Lung (tissue), 12 donors: ENCODE results near the gene MARK4. TPM values are rescaled to one million over a fixed set of nuclear protein-coding genes. Genes with fewer than 3 reads are reported as not detected.
A peak's percentile ranks its signal among the peaks of the same experiment; 100 is the strongest.

ENCODE experiments used
- ATAC-seq: fragments of 200-7000 bp; cut with Tn5 transposase; one replicate; pipeline ENCODE4 v1.9.1; 2020; ENCODE audit warnings: moderate number of reproducible peaks; ENCODE audit not compliant: insufficient read depth, low FRiP score
- DNase-seq, 3 donors: peaks; one replicate each; pipeline ENCODE4 v3.0.0-alpha.2; 2013 to 2017
- H3K27ac ChIP-seq, 2 donors: one replicate each; pipeline ENCODE4 v1.5.1; 2013; ENCODE audit warnings: mild to moderate bottlenecking in 2 of 2, moderate library complexity in 2 of 2, control low read depth in 1 of 2, inconsistent platforms in 1 of 2, low read depth in 1 of 2, low read length in 1 of 2
- H3K27me3 ChIP-seq, 3 donors: one replicate each; pipeline ENCODE4 v1.5.1; 2013; ENCODE audit warnings: low read length in 2 of 3; ENCODE audit not compliant: control insufficient read depth in 3 of 3, insufficient read depth in 3 of 3
- H3K36me3 ChIP-seq, 4 donors: one replicate each; pipeline ENCODE4 v1.5.1; 2013; ENCODE audit warnings: low read length in 4 of 4, mild to moderate bottlenecking in 1 of 4, moderate library complexity in 1 of 4; ENCODE audit not compliant: control insufficient read depth in 4 of 4, insufficient read depth in 4 of 4
- H3K4me1 ChIP-seq, 5 donors: one replicate each; pipeline ENCODE4 v1.5.1; 2013; ENCODE audit warnings: low read length in 5 of 5, mild to moderate bottlenecking in 2 of 5, moderate library complexity in 1 of 5; ENCODE audit not compliant: control insufficient read depth in 5 of 5, insufficient read depth in 5 of 5
- H3K4me3 ChIP-seq: one replicate; pipeline ENCODE4 v1.5.1; 2013; ENCODE audit warnings: mild to moderate bottlenecking, control low read depth, moderate library complexity
- H3K9ac ChIP-seq, 2 donors: one replicate each; pipeline ENCODE4 v1.5.1; 2013; ENCODE audit warnings: low read length in 2 of 2, control low read depth in 1 of 2; ENCODE audit not compliant: insufficient read depth in 1 of 2
- H3K9me3 ChIP-seq, 4 donors: one replicate each; pipeline ENCODE4 v1.5.1; 2013; ENCODE audit warnings: low read length in 3 of 4, mild to moderate bottlenecking in 1 of 4, moderate library complexity in 1 of 4; ENCODE audit not compliant: control insufficient read depth in 4 of 4, insufficient read depth in 3 of 4
- WGBS, 2 donors: extraction: QIAGEN DNeasy Blood & Tissue Kit; methylation state at CpG; one replicate each; pipeline ENCODE4 v1.1.7; 2013; 5-methylcytosine and 5-hydroxymethylcytosine counted together
- polyA plus RNA-seq, 2 donors: library from polyadenylated mRNA; stranded (reverse); fragments of 200-250 nt; gene quantifications; one replicate each; pipeline ENCODE4 v1.2.1, GENCODE V29; 2013
- total RNA-seq, 2 donors: library from RNA; depleted of rRNA in 1 of 2; stranded (reverse); fragments of >200 nt in 1 of 2; gene quantifications; one replicate each; pipeline ENCODE4 v1.2.1, GENCODE V29; 2014 to 2021
- TF ChIP-seq, protein P1 (sequence below): IDR thresholded peaks from 2 replicates; pipeline ENCODE4 v1.5.1; 2012; ENCODE audit warnings: mild to moderate bottlenecking; ENCODE audit errors: control extremely low read depth, extremely low read depth
- donor health status: control.
- donor health status: control.
- donor health status: Bipolar disorder and iron deficiency.
- donor health status: healthy.
- donor health status: DM: yes; HTN: yes; CAD: no.

The MARK4 gene
- total and polyA plus RNA-seq, 4 donors = 12.6 to 47.0 (median 20.6) TPM

DNA sequence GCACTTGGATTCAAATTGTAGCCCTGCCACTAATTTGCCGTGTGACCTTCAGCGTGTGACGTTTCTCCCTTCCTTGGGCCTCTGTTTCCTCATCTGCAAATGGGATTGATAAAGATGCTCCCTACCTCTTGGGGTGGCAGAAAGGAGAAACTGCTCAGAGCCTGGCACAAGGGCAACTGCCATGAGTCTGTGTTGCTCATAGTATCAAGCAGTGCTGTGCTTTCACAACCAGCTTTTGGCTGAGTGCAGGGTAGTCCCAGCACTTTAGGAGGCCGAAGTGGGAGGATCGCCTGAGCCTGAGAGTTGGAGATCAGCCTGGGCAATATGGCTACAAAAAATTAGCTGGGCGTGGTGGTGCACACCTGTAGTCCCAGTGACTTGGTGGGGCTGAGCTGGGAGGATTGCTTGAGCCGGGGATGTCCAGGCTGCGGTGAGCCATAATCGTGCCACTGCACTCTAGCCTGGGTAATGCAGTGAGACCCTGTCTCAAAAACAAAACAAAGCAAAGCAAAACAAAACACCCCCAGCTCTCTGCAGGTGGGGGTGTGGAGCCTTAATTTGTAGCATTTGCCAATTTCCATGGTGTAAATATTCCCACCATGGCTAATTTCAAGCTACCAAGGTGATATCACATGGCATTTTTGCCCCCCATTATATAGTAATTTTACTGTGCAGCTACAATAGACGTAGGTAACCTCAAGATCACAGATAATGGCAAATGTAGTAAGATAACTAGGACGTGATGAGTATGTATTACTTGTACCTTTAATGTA lies 1.6 kb upstream of the MARK4 start:
- ATAC-seq = no peak
- TF ChIP-seq, protein P1, sequence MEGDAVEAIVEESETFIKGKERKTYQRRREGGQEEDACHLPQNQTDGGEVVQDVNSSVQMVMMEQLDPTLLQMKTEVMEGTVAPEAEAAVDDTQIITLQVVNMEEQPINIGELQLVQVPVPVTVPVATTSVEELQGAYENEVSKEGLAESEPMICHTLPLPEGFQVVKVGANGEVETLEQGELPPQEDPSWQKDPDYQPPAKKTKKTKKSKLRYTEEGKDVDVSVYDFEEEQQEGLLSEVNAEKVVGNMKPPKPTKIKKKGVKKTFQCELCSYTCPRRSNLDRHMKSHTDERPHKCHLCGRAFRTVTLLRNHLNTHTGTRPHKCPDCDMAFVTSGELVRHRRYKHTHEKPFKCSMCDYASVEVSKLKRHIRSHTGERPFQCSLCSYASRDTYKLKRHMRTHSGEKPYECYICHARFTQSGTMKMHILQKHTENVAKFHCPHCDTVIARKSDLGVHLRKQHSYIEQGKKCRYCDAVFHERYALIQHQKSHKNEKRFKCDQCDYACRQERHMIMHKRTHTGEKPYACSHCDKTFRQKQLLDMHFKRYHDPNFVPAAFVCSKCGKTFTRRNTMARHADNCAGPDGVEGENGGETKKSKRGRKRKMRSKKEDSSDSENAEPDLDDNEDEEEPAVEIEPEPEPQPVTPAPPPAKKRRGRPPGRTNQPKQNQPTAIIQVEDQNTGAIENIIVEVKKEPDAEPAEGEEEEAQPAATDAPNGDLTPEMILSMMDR = no peak

DNA sequence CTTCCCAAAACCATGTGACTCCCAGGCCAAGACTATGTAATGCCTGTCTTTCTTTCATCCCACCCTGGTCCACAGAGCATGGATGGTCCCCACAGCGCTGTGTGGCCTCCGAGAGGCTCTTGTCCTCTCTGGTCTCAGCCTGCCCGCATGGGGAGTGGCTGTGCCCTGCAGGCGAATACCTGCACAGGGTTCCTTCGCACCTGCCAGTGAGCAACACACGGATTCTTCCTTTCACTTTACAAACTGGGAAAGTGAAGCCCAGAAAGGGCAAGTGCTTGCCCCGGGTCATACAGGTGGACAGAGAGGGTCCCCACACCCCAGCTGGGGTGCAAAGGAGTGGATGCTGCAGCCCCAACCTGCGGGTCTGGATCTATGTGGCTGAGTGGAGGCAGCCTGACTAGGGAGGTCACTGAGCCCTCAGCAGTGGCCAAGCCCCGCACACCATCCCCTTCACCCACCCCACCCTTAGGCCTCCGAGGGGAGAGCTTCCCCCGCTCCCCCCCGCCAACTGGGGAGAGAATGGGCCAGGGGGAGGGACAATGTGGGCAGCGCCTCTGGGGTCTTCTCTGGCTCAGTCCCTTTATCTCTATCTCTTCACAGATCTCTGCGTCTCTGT lies 747 bp upstream of the MARK4 start:
- TF ChIP-seq, protein P1 = no peak
- H3K27me3 ChIP-seq = no peaks in the 10 kb centered on the region
- peak overlapping the region; percentile 46 to 69 for H3K9ac ChIP-seq
- no peaks in the 10 kb centered on the region for H3K9me3 ChIP-seq
- 47 to 63% methylated on average over 13 to 14 of the region's 14 CpGs for WGBS, 2 donors
- DNase-seq = no peak
- no peak overlapping the region for H3K27ac ChIP-seq
- peaks cover 0 to 6% (median 3%) of the 10 kb centered on the region in 4 donors for H3K36me3 ChIP-seq
- H3K4me3 ChIP-seq = peak overlapping the region; percentile 44
- peaks cover 0 to 26% (median 11%) of the 10 kb centered on the region in 5 donors for H3K4me1 ChIP-seq
- ATAC-seq = no peak

More for the DNA sequence above, 1.6 kb upstream of the MARK4 start:
- peaks cover 0 to 6% (median 1%) of the 10 kb centered on the region in 4 donors for H3K36me3 ChIP-seq
- no peaks in the 10 kb centered on the region for H3K27me3 ChIP-seq
- no peak overlapping the region for H3K9ac ChIP-seq
- H3K4me1 ChIP-seq = peaks cover 0 to 32% (median 13%) of the 10 kb centered on the region in 5 donors
- H3K9me3 ChIP-seq = no peaks in the 10 kb centered on the region
- no peak overlapping the region for H3K4me3 ChIP-seq
- DNase-seq = no peak
- WGBS, 2 donors = 65 to 68% methylated on average over 11 of the region's 11 CpGs
- H3K27ac ChIP-seq = no peak overlapping the region

DNA sequence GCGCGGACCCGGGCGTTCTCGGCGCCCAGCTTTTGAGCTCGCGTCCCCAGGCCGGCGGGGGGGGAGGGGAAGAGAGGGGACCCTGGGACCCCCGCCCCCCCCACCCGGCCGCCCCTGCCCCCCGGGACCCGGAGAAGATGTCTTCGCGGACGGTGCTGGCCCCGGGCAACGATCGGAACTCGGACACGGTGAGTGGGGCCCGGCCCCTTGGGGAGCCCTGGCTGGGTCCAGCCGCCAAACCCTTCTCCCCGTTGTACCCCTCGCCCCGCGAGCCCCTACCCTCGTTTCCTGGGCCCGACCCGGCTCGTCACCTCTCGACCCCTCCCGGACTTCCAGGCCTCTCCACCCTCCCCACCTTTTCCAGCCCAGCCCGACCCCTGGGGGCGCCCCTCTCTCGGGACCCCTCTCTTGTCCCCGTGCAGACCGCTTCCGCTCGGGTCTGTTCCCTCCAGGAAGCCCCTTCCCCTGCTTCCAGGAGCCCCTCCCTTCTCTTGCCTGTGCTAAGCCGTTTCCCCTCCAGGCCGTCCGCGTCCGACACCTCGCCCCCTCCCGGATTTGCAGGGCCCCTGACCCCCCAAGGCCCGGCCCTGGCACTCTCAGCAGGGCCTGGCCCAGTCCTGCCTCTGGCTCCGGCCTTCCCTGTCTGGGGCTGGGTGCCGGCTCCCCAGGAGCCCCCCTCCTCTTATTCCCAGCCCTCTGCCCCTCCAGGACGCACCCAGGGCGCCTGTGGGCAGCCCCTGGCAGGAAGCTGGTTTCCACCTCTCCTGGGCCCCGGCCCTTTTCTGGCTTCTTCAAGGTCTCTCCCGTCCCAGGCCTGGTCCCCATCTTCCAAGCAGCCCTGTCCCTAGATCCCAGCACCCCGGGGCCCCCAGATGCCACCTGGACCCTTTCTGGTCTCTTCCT lies 632 bp downstream of the MARK4 start:
- peak overlapping the region; percentile 55 for H3K9ac ChIP-seq
- 1 to 2% methylated on average over 28 to 57 of the region's 57 CpGs for WGBS, 2 donors
- H3K4me1 ChIP-seq = peaks cover 0 to 25% (median 10%) of the 10 kb centered on the region in 5 donors
- H3K4me3 ChIP-seq = peak overlapping the region; percentile 48
- DNase-seq (peak; percentile 52 to 56 (median 54)), ATAC-seq (no peak)
- H3K27me3 ChIP-seq = no peaks in the 10 kb centered on the region
- H3K27ac ChIP-seq = peak overlapping the region; percentile 1 to 17
- TF ChIP-seq, protein P1 = no peak
- no peaks in the 10 kb centered on the region for H3K9me3 ChIP-seq
- peaks cover 0 to 6% (median 3%) of the 10 kb centered on the region in 4 donors for H3K36me3 ChIP-seq
